SHP77 treated with DMSO at 0.1 percent for 48 hours (cell line): ENCODE data around the gene ARID3B.

ENCODE experiments used
- DNase-seq: peaks from one replicate; lab custom pipeline; 2025; lab: John Stamatoyannopoulos, UW

ARID3B gene

GRCh38 chr15:74642734-74643664 lies 102.0 kb downstream of the ARID3B start:
- DNase-seq, result no peak

DNA sequence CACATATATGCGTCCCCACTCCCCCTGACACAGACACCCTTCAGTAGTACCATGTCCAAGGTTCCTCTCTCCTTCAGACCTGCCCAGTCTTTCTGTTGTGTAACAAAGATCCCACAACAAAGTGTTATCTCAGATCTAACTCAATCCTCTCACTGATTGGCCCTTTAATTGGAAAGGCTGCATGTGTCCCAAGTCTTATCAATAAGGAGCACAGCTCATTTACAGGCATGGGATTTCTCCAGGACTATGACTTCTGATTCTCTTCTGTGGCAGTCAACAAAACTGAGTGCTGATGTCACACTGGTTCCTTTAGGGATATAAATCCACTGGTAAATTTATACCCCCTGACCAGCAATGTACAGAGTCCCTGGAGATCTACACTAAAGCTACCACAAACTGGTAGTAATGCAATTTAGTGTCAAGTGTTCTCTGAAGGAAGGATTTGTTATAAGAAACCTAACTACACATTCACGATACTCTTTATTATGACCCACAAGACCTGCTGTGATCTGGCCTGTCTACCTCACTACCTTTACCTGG lies 102.7 kb downstream of the ARID3B start:
- no peak for DNase-seq

- no peak for DNase-seq
Measured at GRCh38 chr15:74646480-74646879, 105.5 kb downstream of the ARID3B start.
